Thoracic aorta (tissue), 2 donors: ENCODE measurements around the gene TIMM17A. TPM values are rescaled to one million over a fixed set of nuclear protein-coding genes. Genes with fewer than 3 reads are reported as not detected.

Source experiments
- ATAC-seq: fragments of 150-250 bp; one replicate; pipeline ENCODE4 v1.8.0; 2017; ENCODE audit warnings: low read depth; ENCODE audit not compliant: insufficient number of reproducible peaks, low FRiP score
- DNase-seq: peaks from one replicate; pipeline ENCODE4 v3.0.0-alpha.2; 2020; ENCODE audit warnings: low spot score
- H3K27ac ChIP-seq, 2 donors: fragments of 200-600 bp; sonication (generic); 1 replicate in 1 of 2; 2 replicates in 1 of 2; pipeline ENCODE4 v1.5.1; 2016; ENCODE audit warnings: mild to moderate bottlenecking in 2 of 2, moderate library complexity in 2 of 2
- H3K27me3 ChIP-seq: fragments of 200-600 bp; sonication (generic); replicated peaks from 2 replicates; pipeline ENCODE4 v1.6.0; 2016; ENCODE audit warnings: mild to moderate bottlenecking; ENCODE audit not compliant: insufficient read depth
- H3K36me3 ChIP-seq: fragments of 200-600 bp; sonication (generic); one replicate; pipeline ENCODE4 v1.5.1; 2016
- H3K4me1 ChIP-seq, 2 donors: fragments of 200-600 bp; sonication (generic); 1 replicate in 1 of 2; 2 replicates in 1 of 2; pipeline versions ENCODE4 v1.5.1 to v1.6.0; 2016; ENCODE audit warnings: low read depth in 2 of 2, mild to moderate bottlenecking in 1 of 2; ENCODE audit not compliant: control insufficient read depth in 1 of 2
- H3K4me3 ChIP-seq: fragments of 200-600 bp; sonication (generic); 2 replicates; pipeline ENCODE4 v1.5.1; 2016; ENCODE audit warnings: mild to moderate bottlenecking
- H3K9me3 ChIP-seq: fragments of 200-600 bp; sonication (generic); 2 replicates; pipeline ENCODE4 v1.5.1; 2016
- total RNA-seq, 2 donors: library from RNA; depleted of rRNA; stranded (reverse); fragments of >200 nt; gene quantifications; one replicate each; pipeline versions ENCODE4 v1.1.0 to v1.2.3, GENCODE V29; 2016
- TF ChIP-seq, protein P1 (sequence below): fragments of 200-600 bp; sonication (generic); IDR thresholded peaks from one replicate; pipeline ENCODE4 v1.5.1; 2019; ENCODE audit warnings: antibody characterized with exemption

TIMM17A gene
- total RNA-seq, 2 donors from 2014 or later: 29.6 to 44.7 TPM

DNA sequence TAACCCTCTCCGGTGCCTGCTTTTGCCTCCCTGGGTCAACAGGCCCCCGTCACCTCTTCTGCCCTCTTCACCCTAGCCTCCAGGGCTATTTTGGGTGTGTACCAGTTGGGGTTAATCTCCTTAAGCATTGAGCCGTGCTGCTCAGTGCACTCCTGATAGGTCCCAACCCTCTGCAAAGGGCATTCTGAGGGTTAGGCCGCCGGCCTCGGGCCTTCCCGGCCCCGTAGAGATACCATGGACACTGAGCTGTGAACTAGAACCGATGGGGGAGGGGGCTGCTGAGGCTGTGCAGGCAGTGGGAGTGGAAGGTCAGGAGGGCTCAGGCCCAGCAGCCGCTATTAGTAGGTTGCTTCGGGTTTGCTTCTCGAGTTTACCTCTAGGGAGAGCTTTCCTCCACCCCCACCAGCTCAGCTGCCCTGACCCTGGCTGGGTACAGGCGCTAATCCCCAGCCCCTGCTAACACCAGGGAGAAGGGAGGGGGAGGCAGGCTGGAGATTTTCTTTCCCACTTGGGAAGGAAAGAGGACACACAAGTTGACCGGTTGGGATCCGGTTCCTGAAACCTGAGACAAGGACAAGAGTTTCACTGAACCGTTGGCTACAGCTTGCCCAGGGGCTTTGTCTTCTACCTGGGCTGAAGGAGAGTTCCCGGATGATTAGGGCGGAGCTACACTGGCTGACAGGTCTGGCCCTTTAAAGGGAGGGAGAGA, 13.7 kb upstream of the TIMM17A start:
- peak overlapping the region; percentile 98 to 100 for H3K27ac ChIP-seq
- ATAC-seq: no peak
- peaks cover 12 to 43% of the 10 kb centered on the region in 2 donors for H3K4me1 ChIP-seq
- TF ChIP-seq, protein P1, sequence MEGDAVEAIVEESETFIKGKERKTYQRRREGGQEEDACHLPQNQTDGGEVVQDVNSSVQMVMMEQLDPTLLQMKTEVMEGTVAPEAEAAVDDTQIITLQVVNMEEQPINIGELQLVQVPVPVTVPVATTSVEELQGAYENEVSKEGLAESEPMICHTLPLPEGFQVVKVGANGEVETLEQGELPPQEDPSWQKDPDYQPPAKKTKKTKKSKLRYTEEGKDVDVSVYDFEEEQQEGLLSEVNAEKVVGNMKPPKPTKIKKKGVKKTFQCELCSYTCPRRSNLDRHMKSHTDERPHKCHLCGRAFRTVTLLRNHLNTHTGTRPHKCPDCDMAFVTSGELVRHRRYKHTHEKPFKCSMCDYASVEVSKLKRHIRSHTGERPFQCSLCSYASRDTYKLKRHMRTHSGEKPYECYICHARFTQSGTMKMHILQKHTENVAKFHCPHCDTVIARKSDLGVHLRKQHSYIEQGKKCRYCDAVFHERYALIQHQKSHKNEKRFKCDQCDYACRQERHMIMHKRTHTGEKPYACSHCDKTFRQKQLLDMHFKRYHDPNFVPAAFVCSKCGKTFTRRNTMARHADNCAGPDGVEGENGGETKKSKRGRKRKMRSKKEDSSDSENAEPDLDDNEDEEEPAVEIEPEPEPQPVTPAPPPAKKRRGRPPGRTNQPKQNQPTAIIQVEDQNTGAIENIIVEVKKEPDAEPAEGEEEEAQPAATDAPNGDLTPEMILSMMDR: no peak
- no peaks in the 10 kb centered on the region for H3K27me3 ChIP-seq
- peak overlapping the region; percentile 88 for H3K4me3 ChIP-seq
- no peaks in the 10 kb centered on the region for H3K9me3 ChIP-seq
- no peak for DNase-seq
- peaks cover 32% of the 10 kb centered on the region for H3K36me3 ChIP-seq

DNA sequence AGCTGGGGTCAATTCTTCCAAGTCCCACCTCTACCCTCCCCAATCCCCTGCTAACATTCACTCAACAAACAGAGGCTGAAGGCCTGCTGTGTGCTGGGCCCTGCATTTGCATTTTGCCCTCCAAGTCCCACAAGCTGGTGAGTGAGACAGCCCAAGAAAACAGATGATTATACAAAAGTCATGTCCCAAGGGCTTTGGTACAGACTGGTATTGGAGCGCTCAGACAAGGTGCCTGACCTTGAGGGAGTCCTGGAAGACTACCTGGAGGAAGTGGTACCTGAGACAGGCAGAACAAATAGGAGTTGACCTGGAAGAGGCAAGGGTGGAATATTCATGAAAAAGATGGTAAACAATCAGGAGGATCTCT, 13.2 kb upstream of the TIMM17A start:
- DNase-seq: no peak
- peaks cover 26% of the 10 kb centered on the region for H3K36me3 ChIP-seq
- TF ChIP-seq, protein P1: no peak
- peak overlapping the region; percentile 98 to 100 for H3K27ac ChIP-seq
- H3K9me3 ChIP-seq: no peaks in the 10 kb centered on the region
- H3K4me1 ChIP-seq: peaks cover 6 to 37% of the 10 kb centered on the region in 2 donors
- peak overlapping the region; percentile 88 for H3K4me3 ChIP-seq
- no peak for ATAC-seq
- H3K27me3 ChIP-seq: no peaks in the 10 kb centered on the region

DNA sequence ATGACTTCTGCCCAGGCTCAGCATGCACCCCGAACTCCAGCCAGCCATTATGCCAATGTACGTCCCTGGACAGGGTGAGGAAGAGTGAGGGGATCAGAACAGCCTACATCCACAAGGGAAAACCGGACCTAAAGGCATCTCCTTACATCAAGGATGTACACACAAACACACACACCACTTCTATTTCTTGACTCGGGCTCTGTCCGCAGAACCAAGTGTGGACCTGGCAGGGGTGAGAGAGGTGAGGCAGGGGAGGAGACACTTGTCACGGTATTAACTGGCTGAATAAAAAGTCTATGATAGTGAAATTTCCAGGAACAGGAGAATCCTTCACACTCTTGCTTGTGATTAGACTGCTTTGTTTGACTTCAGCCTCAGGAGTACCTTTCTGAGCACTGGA, 11.3 kb upstream of the TIMM17A start:
- H3K4me3 ChIP-seq: peak overlapping the region; percentile 88
- peaks cover 3 to 30% of the 10 kb centered on the region in 2 donors for H3K4me1 ChIP-seq
- H3K9me3 ChIP-seq: no peaks in the 10 kb centered on the region
- peak overlapping the region; percentile 98 to 100 for H3K27ac ChIP-seq
- TF ChIP-seq, protein P1: no peak
- no peak for DNase-seq
- no peak for ATAC-seq
- no peaks in the 10 kb centered on the region for H3K27me3 ChIP-seq
- H3K36me3 ChIP-seq: peaks cover 24% of the 10 kb centered on the region

DNA sequence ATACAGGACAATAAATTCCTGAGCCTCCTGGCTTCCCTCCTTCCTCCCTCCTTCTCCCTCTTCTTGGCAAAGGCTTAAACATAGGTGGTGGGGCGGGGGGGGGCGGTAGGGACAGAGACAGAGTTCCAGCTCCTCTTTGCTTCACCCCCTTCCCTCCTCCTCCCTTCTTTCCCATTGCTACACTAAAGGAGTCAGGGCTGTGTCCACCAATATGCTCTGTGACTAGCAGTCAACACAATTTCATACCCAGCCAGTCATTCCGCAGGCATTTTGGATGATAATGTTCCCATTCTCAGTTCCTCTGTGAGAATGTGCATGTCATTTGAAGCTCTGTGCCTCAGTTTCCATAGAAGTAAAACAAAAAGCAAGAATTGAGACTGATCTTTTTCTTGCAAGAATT, 10.7 kb upstream of the TIMM17A start:
- peaks cover 24% of the 10 kb centered on the region for H3K36me3 ChIP-seq
- DNase-seq (no peak), ATAC-seq (no peak)
- H3K9me3 ChIP-seq: no peaks in the 10 kb centered on the region
- peak overlapping the region; percentile 88 for H3K4me3 ChIP-seq
- H3K27me3 ChIP-seq: no peaks in the 10 kb centered on the region
- H3K4me1 ChIP-seq: peaks cover 3 to 30% of the 10 kb centered on the region in 2 donors
- TF ChIP-seq, protein P1: no peak
- H3K27ac ChIP-seq: peak overlapping the region; percentile 98 to 100

DNA sequence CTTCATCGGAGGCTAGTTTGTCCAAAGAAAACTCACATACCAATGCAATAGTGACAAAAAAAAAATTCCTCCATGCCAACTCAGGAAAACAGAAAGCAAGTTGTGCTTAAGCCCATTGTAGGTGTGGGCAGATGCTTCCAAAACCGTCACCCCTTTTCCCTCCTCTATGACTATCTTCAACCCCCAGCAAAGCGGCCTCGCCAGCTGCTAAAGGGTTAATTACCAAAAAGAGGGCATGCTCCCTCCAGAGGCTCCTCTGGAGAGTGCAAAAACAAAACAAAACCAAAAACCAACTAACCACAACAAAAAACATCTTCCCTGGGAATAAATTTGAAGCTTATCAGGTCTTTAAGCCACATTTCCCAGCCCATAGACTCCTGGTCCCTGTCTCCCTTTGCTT, 10.1 kb upstream of the TIMM17A start:
- ATAC-seq: no peak

More for the DNA sequence above, 10.1 kb upstream of the TIMM17A start:
- DNase-seq: no peak
- TF ChIP-seq, protein P1: peak; percentile 46
- H3K4me3 ChIP-seq: peak overlapping the region; percentile 88
- H3K27ac ChIP-seq: peak overlapping the region; percentile 98 to 100
- H3K4me1 ChIP-seq: peaks cover 8 to 31% of the 10 kb centered on the region in 2 donors
- no peaks in the 10 kb centered on the region for H3K9me3 ChIP-seq
- H3K36me3 ChIP-seq: peaks cover 24% of the 10 kb centered on the region
- no peaks in the 10 kb centered on the region for H3K27me3 ChIP-seq
